ENCODE measurements around the gene MPDU1.

The MPDU1 gene

DNA sequence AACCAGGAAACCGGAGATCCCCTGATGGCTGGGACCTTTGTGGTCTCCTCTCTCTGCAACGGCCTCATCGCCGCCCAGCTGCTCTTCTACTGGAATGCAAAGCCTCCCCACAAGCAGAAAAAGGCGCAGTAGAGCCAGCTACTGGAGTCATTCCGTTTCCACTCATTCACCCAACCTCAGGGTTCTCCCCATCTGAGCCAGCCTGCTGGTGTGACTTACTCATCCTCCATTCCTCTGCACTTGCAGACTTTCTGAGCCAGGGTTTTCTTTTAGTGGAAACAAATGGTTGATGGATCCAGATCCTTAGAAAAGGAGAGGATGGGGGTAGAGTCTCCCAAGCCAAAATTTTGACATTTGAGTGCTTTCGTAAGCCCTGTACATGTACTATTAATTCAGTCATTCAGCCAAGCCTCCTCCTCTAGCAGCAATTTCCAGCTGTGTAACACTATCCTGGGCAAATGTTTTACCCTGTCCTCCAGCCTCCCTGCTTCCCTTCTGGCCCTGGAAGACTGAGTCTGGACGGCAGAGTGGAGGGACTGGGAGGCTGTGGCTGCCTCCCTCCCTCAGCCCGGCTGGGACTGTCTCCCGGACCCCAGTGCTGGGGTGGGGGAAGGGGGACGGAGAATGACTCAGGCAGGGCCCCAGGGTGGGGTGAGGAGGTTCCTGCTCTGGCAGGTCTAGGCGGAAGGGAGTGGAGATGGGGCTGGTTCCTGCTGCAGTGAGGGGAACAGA is 3.9 kb downstream of the MPDU1 start:
- Histone ChIP-seq H3K4me2 (ENCODE audit: low read length) (no peak overlapping the region), H3K79me2 (peaks cover 15% of the 10 kb centered on the region), H3K27me3 (ENCODE audit: control insufficient read depth, insufficient read depth, low read length) (no peaks in the 10 kb centered on the region), H2AFZ (no peak overlapping the region), H3K4me1 (peaks cover 17% of the 10 kb centered on the region), H3K36me3 (ENCODE audit: control insufficient read depth, insufficient read depth, low read length) (no peaks in the 10 kb centered on the region), H3K9ac (no peak overlapping the region), H3K27ac (peak overlapping the region; percentile 49), H3K4me3 (ENCODE audit: low read depth, low read length) (no peak overlapping the region), H3K9me3 (ENCODE audit: control insufficient read depth, low read length) (no peaks in the 10 kb centered on the region)
- TF ChIP-seq, protein P1, sequence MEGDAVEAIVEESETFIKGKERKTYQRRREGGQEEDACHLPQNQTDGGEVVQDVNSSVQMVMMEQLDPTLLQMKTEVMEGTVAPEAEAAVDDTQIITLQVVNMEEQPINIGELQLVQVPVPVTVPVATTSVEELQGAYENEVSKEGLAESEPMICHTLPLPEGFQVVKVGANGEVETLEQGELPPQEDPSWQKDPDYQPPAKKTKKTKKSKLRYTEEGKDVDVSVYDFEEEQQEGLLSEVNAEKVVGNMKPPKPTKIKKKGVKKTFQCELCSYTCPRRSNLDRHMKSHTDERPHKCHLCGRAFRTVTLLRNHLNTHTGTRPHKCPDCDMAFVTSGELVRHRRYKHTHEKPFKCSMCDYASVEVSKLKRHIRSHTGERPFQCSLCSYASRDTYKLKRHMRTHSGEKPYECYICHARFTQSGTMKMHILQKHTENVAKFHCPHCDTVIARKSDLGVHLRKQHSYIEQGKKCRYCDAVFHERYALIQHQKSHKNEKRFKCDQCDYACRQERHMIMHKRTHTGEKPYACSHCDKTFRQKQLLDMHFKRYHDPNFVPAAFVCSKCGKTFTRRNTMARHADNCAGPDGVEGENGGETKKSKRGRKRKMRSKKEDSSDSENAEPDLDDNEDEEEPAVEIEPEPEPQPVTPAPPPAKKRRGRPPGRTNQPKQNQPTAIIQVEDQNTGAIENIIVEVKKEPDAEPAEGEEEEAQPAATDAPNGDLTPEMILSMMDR (IDR thresholded peaks at IDR 0.05), result no peak

DNA sequence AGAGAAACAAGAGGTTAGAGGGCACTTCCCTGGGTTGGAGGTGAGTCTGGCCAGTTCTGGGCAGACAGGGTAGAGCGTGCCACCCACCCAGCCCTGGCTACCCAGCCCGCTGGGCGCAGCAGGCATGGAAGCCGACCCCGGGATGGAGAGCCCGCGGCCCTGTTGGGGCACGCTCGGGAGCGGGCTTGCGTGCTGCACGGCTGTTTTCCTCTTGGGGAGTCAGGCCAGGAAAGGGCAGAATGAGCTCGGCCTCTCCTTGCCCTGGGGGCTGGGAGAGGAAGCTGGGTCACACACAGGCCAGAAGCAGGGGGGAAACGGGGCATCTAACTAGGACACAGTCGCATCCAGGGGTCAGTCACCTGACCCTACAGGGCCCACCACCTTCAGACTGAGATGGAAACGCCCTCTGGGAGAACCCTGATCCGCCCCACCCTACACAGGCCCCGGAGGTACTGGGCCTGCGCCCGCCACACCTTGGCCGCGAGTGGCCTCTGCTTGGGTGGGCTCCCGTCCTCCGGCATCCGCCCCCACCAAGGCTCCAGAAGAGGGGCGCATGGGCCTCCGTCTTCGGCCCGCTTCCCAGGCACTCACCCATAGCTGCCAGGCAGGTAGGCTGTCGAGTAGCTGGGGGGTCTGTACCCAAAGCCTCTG is 5.0 kb downstream of the MPDU1 start:
- H3K27ac ChIP-seq, result no peak overlapping the region

DNA sequence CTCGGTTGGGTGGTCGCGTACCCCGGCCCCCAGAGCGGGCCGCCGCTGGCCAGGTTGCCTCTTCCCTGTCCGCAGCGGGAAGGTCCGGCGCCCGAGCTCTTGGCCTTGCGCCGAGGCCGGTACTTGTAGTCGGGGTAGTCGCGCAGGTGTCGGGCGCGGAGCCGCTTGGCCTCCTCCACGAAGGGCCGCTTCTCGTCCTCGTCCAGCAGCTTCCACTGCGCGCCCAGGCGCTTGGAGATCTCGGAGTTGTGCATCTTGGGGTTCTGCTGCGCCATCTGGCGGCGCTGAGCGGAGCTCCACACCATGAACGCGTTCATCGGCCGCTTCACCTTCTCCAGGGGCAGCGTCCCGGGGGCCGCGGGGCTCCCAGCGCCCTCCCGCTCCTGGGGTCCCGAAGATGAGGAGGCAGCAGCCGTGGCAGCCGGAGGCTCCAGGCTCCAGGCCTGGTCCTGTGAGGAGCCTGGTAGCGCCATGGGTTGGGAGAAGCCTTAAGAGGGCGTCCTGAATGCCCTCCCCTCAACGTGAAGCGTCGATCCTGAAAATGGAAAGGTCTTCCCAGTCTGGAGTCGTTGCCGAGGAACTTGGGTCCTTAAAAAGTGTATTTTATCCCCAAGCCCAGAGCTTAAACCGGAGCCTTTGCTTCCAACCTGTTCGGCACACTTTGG is 5.7 kb downstream of the MPDU1 start:
- peak overlapping the region; percentile 81 for H2AFZ ChIP-seq
- peak overlapping the region; percentile 0 for H3K27ac ChIP-seq
- no peak overlapping the region for H3K9ac ChIP-seq
- H3K4me1 ChIP-seq, result peaks cover 9% of the 10 kb centered on the region
- no peaks in the 10 kb centered on the region for H3K36me3 ChIP-seq (ENCODE audit: control insufficient read depth, insufficient read depth, low read length)
- TF ChIP-seq, protein P1 (IDR thresholded peaks at IDR 0.05), result peak; percentile 92
- no peak overlapping the region for H3K4me2 ChIP-seq (ENCODE audit: low read length)
- no peak overlapping the region for H3K4me3 ChIP-seq (ENCODE audit: low read depth, low read length)
- no peaks in the 10 kb centered on the region for H3K27me3 ChIP-seq (ENCODE audit: control insufficient read depth, insufficient read depth, low read length)
- no peaks in the 10 kb centered on the region for H3K9me3 ChIP-seq (ENCODE audit: control insufficient read depth, low read length)
- peaks cover 5% of the 10 kb centered on the region for H3K79me2 ChIP-seq

More for the DNA sequence above, 5.0 kb downstream of the MPDU1 start:
- Histone ChIP-seq H3K9me3 (ENCODE audit: control insufficient read depth, low read length) (no peaks in the 10 kb centered on the region), H3K9ac (no peak overlapping the region), H3K4me1 (peaks cover 9% of the 10 kb centered on the region), H3K4me2 (ENCODE audit: low read length) (no peak overlapping the region), H3K27me3 (ENCODE audit: control insufficient read depth, insufficient read depth, low read length) (no peaks in the 10 kb centered on the region), H3K36me3 (ENCODE audit: control insufficient read depth, insufficient read depth, low read length) (no peaks in the 10 kb centered on the region), H3K79me2 (peaks cover 7% of the 10 kb centered on the region), H2AFZ (peak overlapping the region; percentile 81), H3K4me3 (ENCODE audit: low read depth, low read length) (no peak overlapping the region)
- TF ChIP-seq, protein P1 (IDR thresholded peaks at IDR 0.05), result no peak

DNA sequence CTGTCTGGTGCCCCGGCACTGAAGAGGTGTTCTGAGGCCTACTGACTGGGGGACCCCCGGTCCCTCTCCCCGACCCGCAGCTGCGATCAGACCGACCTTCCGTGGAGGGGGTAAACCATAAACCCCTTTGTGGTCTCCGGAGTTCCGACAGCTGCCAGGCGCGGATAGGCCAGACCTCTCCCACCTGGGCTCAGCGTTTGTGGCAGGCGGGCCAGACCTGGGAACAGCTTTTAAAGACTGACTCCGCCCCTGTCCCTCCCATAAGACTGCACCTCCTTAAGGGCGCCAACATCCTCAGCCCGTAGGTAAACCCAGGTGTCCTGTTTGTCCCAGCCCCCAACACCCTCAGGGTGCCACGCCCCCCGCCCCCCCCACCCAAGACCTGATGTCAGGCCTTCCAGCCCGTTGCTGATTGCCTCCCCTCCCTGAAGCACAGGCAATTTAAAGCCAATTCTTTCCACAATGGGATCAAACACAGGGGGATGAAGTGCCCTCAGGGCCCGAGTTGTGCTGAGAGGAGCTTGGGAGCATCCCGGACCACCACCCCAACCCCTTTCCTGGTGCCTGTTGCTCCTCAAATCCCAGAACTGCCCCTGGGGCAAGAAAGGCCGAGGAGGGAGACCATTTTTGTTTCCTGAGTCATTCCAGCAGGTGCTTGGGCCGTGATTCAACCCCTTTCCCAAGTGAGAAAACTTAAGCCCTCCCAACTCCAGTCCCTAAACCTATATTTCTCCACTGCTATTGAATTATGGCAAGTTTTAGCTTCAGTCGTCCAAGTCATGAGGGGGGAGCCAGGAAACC is 6.4 kb downstream of the MPDU1 start, which contains the start of gene SOX15:
Gene SOX15, minus strand, starts transcription at position 204 of the 801 bp plus-strand sequence. CDS start 418 bp downstream, outside the sequence.
- Histone ChIP-seq H3K4me3 (ENCODE audit: low read depth, low read length) (no peak within 1 kb of the TSS), H3K4me1 (peaks cover 4% of the 10 kb centered on the region), H3K9me3 (ENCODE audit: control insufficient read depth, low read length) (no peaks in the 10 kb centered on the region), H3K36me3 (ENCODE audit: control insufficient read depth, insufficient read depth, low read length) (no peaks in the 10 kb centered on the region), H2AFZ (peak within 1 kb of the TSS; percentile 81), H3K27ac (peak within 1 kb of the TSS; percentile 0), H3K79me2 (no peaks in the 10 kb centered on the region), H3K4me2 (ENCODE audit: low read length) (no peak within 1 kb of the TSS), H3K27me3 (ENCODE audit: control insufficient read depth, insufficient read depth, low read length) (no peaks in the 10 kb centered on the region), H3K9ac (no peak within 1 kb of the TSS)
- TF ChIP-seq, protein P1 (IDR thresholded peaks at IDR 0.05), result no peak
